GM18526 (cell line): ENCODE data around the gene QRICH1.

ENCODE experiments used
- POLR2A ChIP-seq: IDR thresholded peaks from 3 replicates; pipeline ENCODE4 v1.6.1; 2011; ENCODE audit not compliant: insufficient read length; ENCODE audit errors: extremely low read depth

Gene QRICH1

DNA sequence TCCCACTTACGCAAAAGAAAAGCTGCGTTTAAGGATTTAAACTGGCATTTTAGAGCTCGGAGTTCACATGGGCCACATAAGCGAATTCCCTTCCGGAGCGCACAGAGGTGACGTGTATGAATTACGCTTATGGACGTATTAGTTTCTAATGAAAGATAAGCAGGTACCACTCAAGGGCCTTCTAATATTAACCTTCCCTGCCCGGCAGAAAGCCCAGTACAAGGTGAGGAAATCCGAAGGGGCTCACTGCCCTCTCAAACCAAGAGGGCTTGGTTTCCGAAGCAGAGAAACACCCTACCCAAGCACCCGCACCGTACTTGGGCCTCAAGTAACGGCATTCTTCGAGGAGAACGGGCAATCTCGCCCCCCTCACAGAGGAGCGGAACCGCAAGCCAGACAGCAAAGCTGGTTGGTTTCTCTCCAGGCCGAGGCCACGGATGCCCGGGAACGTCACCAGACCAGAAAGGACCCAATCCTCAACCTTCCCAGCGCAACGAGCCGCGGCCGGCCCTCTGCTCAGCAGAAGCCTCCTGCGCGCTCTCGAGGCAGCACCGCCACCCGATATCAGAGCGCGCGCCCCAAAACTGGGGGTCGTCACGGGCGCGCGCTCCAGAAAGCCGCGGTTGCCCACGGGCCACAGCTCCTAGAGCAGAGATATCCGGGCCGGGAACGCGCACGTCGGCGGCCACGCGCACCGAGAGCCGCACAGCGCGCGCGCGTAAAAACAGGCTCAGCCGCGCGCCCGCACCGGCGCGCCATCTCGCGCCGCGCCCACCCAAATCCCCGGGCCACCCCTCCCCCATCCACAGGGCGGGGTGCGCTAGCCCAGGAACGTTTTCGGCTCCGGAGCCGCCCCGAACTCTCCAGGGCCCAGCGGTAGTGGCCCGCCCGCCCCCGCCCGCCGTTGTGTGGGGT, 676 bp downstream of the QRICH1 start:
- no peak for TF ChIP-seq POLR2A

DNA sequence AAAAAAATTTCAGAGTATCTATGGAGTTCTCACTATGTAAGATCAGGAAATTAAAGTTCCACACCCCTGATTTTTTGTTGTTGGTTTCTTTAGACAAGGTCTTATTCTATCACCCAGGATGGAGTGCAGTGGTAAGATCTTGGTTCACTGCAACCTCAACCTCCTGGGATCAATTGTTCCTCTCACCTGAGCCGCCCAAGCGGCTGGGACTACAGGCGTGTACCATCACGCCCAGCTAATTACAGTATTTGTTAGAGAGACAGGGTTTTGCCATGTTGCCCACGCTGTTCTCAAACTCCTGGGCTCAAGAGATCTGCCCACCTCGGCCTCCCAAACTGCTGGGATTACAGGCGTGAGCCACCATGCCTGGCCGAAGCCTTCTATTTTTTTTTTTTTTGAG, 12.4 kb downstream of the QRICH1 start:
- no peak for TF ChIP-seq POLR2A

GRCh38 chr3:49079270-49079669, 14.6 kb downstream of the QRICH1 start:
- TF ChIP-seq POLR2A: no peak

DNA sequence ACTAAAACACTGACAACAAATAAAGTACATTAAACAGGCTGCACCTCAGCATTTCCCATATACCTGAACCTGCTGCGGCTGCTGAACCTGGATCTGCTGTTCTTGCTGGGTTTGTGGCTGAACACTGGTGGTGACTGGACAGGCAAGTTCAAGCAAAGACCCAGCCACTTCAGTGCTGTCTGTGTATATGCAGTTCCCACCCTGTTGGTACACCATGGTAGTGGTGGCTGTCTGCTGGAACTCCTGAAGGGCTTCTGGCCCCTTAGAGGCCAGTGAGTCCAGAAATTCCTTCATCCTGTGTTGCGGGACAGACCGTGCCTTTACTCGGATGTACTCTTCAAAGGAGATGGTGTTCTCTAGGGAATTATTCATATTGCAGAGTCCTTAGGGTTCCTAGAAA, 17.2 kb downstream of the QRICH1 start:
- TF ChIP-seq POLR2A: no peak

- no peak for TF ChIP-seq POLR2A
Measured at GRCh38 chr3:49076116-49076515, 17.8 kb downstream of the QRICH1 start.

DNA sequence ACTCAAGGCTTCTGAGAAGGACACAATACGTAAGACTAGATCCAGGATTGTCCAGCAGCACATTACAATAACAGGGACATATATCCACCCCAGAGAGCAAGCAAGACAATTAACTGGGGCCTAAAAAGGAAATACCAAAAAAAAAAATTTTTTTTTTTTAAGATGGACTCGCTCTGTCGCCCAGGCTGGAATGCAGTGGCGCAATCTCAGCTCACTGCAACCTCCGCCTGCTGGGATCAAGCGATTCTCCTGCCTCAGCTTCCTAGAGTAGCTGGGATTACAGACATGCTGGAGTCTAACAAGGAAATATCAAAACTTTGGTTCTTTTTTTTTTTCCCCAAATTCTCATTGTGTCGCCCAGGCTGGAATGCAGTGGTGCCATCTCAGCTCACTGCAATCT, 35.9 kb downstream of the QRICH1 start:
- no peak for TF ChIP-seq POLR2A

GRCh38 chr3:49057268-49057667, 36.6 kb downstream of the QRICH1 start:
- TF ChIP-seq POLR2A: no peak

GRCh38 chr3:49054344-49054862, 39.5 kb downstream of the QRICH1 start:
- TF ChIP-seq POLR2A: no peak

DNA sequence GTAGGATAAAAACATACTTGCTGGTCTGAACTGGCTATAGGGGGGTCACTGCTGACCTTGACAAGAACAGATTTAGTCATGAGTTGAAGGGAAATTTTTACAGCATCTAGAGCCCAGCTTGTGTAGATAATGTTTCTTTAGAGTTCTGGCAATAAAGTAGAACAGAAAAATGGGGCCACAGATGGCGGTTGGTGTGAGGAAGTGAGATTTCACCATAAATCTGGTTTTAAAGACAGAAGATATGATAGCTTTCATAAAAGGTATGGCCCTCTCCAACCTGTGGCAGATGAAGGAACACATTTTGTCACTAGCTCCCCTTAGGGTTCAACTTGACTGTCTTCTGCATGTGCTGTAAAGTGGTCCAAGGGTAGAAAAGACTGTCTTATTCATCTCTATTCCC, 40.3 kb downstream of the QRICH1 start:
- no peak for TF ChIP-seq POLR2A

GRCh38 chr3:49035281-49035680, 58.6 kb downstream of the QRICH1 start:
- TF ChIP-seq POLR2A: no peak

DNA sequence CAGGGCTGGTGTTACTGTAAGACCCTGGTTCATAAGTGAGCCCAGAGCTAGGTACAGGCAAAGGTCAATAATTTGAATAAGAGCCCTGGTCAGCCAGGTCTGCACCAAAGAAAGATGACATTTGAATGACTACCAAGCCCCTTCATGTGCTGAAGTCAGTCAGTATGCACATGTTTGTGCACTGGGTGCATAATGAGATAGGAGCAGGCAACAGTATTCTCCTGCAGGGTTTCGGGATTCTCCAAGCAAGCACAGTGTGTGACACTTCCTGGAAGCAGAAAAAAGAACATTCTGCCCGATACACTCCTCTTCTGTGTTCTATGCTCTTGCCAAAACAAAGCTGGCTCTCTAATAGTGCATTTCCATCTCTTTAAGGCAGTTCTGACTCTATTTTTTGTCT, 59.2 kb downstream of the QRICH1 start:
- no peak for TF ChIP-seq POLR2A

DNA sequence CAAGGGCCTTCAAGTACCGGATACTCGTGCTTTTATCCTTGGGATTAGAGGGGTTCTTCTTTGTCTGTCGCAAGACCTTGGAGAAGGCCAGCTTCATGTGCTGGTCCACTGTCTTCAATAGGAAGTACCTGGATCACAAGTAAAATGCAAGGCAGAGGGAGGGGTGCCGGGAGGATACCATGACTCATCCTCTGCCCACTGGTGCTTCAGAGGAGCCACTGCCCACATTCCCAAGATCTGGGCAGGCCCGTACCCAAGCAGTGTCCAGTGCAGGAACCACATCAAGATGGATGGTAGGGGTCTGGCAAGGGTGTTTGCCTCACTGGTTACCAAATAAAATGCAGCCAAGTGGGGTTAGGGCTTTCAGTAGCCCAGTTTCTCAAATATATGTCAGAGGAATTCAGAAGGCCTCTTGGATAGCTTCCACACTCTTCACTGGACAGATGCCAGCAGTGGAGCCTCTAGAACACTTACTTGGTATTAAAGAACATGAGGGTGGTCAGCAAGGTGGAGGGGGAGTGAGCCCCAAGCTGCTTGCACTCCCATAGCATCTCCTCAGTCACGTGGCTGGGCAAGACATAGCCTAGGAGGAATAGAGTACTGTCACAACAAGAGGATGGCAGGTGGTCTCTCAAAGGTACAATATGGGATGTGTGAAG, 61.1 kb downstream of the QRICH1 start:
- no peak for TF ChIP-seq POLR2A

DNA sequence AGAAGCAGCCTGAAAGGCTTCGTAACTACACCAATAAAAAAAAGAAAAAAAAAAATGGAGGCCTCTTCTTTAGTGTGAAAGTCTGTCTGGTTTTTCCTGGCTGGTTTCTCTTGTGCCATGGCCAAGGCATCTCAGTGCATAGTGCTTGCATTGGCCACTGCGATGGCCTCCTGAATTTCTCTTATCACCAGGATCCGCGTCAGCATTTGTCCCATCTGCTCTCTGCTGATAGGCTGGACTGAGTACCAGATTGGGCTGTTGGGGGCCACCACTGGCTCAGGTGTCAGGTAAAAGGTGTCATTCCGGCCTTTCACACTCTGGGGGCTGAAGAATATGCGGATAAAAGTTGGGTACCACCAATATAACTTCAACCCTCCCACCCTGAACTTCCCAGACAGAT, 63.5 kb downstream of the QRICH1 start:
- TF ChIP-seq POLR2A: no peak

- TF ChIP-seq POLR2A: no peak
Measured at GRCh38 chr3:49029563-49029884, 64.3 kb downstream of the QRICH1 start.

- peak; percentile 100 for TF ChIP-seq POLR2A
Measured at GRCh38 chr3:49028673-49029562, 65.0 kb downstream of the QRICH1 start, which contains the start of gene IMPDH2. Gene IMPDH2, minus strand, starts transcription at chr3:49029398. Its CDS starts 48 bp downstream, at chr3:49029350.
